Thoracic aorta (tissue), 2 donors: Measurements from ENCODE around the gene LRRIQ1. TPM values are rescaled to one million over a fixed set of nuclear protein-coding genes. Genes with fewer than 3 reads are reported as not detected.

Experiments used
- ATAC-seq: fragments of 150-250 bp; one replicate; pipeline ENCODE4 v1.8.0; 2017; ENCODE audit warnings: low read depth; ENCODE audit not compliant: insufficient number of reproducible peaks, low FRiP score
- DNase-seq: peaks from one replicate; pipeline ENCODE4 v3.0.0-alpha.2; 2020; ENCODE audit warnings: low spot score
- H3K27ac ChIP-seq, 2 donors: fragments of 200-600 bp; sonication (generic); 1 replicate in 1 of 2; 2 replicates in 1 of 2; pipeline ENCODE4 v1.5.1; 2016; ENCODE audit warnings: mild to moderate bottlenecking in 2 of 2, moderate library complexity in 2 of 2
- H3K27me3 ChIP-seq: fragments of 200-600 bp; sonication (generic); replicated peaks from 2 replicates; pipeline ENCODE4 v1.6.0; 2016; ENCODE audit warnings: mild to moderate bottlenecking; ENCODE audit not compliant: insufficient read depth
- H3K36me3 ChIP-seq: fragments of 200-600 bp; sonication (generic); one replicate; pipeline ENCODE4 v1.5.1; 2016
- H3K4me1 ChIP-seq, 2 donors: fragments of 200-600 bp; sonication (generic); 1 replicate in 1 of 2; 2 replicates in 1 of 2; pipeline versions ENCODE4 v1.5.1 to v1.6.0; 2016; ENCODE audit warnings: low read depth in 2 of 2, mild to moderate bottlenecking in 1 of 2; ENCODE audit not compliant: control insufficient read depth in 1 of 2
- H3K4me3 ChIP-seq: fragments of 200-600 bp; sonication (generic); 2 replicates; pipeline ENCODE4 v1.5.1; 2016; ENCODE audit warnings: mild to moderate bottlenecking
- H3K9me3 ChIP-seq: fragments of 200-600 bp; sonication (generic); 2 replicates; pipeline ENCODE4 v1.5.1; 2016
- total RNA-seq, 2 donors: library from RNA; depleted of rRNA; stranded (reverse); fragments of >200 nt; gene quantifications; one replicate each; pipeline versions ENCODE4 v1.1.0 to v1.2.3, GENCODE V29; 2016
- TF ChIP-seq, protein P1 (sequence below): fragments of 200-600 bp; sonication (generic); IDR thresholded peaks from one replicate; pipeline ENCODE4 v1.5.1; 2019; ENCODE audit warnings: antibody characterized with exemption

Gene LRRIQ1
- total RNA-seq, 2 donors from 2014 or later, result 0.42 TPM; not detected in 1

DNA sequence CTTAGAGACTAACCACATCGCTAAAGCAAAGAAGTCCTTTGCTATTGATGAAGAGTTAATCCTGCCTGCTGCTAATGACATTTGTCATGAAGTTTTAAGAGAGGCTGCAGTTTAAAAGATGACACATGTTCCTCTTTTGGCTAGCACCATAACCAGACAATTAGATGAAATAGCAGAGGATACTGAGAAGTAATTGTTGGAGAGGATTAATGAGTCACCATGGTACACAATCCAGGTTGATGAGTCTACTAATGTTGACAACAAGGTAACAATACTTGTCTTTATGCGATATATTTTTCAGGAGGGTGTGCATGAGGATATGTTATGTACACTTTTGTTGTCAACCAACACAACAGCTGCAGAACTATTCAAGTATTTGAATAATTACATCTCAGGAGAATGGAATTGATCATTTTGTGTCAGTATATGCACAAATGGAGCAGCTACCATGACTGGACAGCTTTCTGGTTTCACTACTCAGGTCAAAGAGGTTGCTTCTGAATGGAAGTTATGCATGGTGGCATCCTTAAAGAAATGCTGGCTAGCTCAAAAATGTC is 56.7 kb downstream of the LRRIQ1 start:
- Histone ChIP-seq H3K9me3 (no peaks in the 10 kb centered on the region), H3K4me3 (no peak overlapping the region), H3K27ac (no peak overlapping the region), H3K27me3 (no peaks in the 10 kb centered on the region), H3K36me3 (no peaks in the 10 kb centered on the region), H3K4me1 (no peaks in the 10 kb centered on the region)
- TF ChIP-seq, protein P1, sequence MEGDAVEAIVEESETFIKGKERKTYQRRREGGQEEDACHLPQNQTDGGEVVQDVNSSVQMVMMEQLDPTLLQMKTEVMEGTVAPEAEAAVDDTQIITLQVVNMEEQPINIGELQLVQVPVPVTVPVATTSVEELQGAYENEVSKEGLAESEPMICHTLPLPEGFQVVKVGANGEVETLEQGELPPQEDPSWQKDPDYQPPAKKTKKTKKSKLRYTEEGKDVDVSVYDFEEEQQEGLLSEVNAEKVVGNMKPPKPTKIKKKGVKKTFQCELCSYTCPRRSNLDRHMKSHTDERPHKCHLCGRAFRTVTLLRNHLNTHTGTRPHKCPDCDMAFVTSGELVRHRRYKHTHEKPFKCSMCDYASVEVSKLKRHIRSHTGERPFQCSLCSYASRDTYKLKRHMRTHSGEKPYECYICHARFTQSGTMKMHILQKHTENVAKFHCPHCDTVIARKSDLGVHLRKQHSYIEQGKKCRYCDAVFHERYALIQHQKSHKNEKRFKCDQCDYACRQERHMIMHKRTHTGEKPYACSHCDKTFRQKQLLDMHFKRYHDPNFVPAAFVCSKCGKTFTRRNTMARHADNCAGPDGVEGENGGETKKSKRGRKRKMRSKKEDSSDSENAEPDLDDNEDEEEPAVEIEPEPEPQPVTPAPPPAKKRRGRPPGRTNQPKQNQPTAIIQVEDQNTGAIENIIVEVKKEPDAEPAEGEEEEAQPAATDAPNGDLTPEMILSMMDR, result no peak
- ATAC-seq, result no peak
- DNase-seq, result no peak

DNA sequence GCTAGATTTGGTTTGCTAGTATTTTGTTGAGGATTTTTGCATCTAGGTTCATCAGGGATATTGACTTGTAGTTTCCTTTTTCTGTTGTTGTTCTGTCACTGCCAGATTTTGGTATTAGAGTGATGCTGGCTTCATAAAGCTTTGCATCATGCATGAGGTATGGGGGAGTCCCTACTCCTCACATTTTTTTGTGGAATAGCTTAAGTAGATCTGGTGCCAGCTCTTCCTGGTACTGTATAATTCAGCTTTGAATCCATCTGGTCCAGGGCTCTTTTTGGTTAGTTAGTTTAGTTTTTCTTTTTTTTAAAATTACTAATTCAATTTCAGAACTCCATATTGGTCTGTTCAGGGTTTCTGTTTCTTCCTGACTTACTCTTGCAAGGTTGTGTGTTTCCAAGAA is 59.4 kb downstream of the LRRIQ1 start:
- no peak for ATAC-seq
- TF ChIP-seq, protein P1, result no peak

DNA sequence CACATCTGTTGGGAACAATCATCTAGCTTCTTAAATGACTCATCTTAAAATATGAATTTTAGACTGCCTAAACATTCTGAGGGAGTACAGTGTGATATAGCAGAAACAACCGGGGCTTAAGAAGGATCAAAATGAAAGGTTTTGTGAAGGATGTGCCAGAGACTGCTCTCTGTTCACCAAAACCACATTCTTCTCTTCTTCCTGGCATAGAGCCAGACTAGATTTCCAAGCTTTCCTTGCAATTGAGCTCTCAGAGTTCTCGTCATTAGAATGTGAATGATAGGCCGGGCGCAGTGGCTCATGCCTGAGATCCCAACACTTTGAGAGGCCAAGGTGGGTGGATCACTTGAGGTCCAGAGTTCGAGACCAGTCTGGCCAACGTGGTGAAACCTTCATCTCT is 94.5 kb downstream of the LRRIQ1 start:
- no peak for ATAC-seq
- no peak for DNase-seq
- no peak overlapping the region for H3K4me3 ChIP-seq
- H3K4me1 ChIP-seq, result no peaks in the 10 kb centered on the region
- no peaks in the 10 kb centered on the region for H3K36me3 ChIP-seq
- H3K27me3 ChIP-seq, result no peaks in the 10 kb centered on the region
- TF ChIP-seq, protein P1, result no peak
- H3K27ac ChIP-seq, result no peak overlapping the region
- H3K9me3 ChIP-seq, result no peaks in the 10 kb centered on the region

More for the DNA sequence above, 59.4 kb downstream of the LRRIQ1 start:
- Histone ChIP-seq H3K4me1 (no peaks in the 10 kb centered on the region), H3K27me3 (no peaks in the 10 kb centered on the region), H3K27ac (no peak overlapping the region), H3K9me3 (no peaks in the 10 kb centered on the region), H3K4me3 (no peak overlapping the region), H3K36me3 (no peaks in the 10 kb centered on the region)
- no peak for DNase-seq

GRCh38 chr12:85138833-85139232 is 102.7 kb downstream of the LRRIQ1 start:
- H3K4me3 ChIP-seq, result no peak overlapping the region
- TF ChIP-seq, protein P1, result no peak
- no peaks in the 10 kb centered on the region for H3K36me3 ChIP-seq
- ATAC-seq (no peak), DNase-seq (no peak)
- no peaks in the 10 kb centered on the region for H3K9me3 ChIP-seq
- no peak overlapping the region for H3K27ac ChIP-seq
- H3K27me3 ChIP-seq, result no peaks in the 10 kb centered on the region
- no peaks in the 10 kb centered on the region for H3K4me1 ChIP-seq

GRCh38 chr12:85147331-85147730 is 111.2 kb downstream of the LRRIQ1 start:
- Histone ChIP-seq H3K4me1 (no peaks in the 10 kb centered on the region), H3K4me3 (no peak overlapping the region), H3K27ac (no peak overlapping the region), H3K27me3 (no peaks in the 10 kb centered on the region), H3K9me3 (no peaks in the 10 kb centered on the region), H3K36me3 (no peaks in the 10 kb centered on the region)
- ATAC-seq (no peak), DNase-seq (no peak)
- TF ChIP-seq, protein P1, result no peak
